ENCODE data around the gene AK1. TPM values are rescaled to one million over a fixed set of nuclear protein-coding genes. Genes with fewer than 3 reads are reported as not detected.

AK1 gene
- total RNA-seq, 1 experiment from 2014 or later = 34.4 TPM

GRCh38 chr9:127924736-127925444 lies 47.4 kb upstream of the AK1 start:
- TF ChIP-seq ZNF281 (CRISPR knock-in tag; IDR thresholded peaks at IDR 0.05) (no peak), FOXK1 (CRISPR knock-in tag; IDR thresholded peaks at IDR 0.05) (no peak), SMAD3 (CRISPR knock-in tag; IDR thresholded peaks at IDR 0.05; ENCODE audit: borderline replicate concordance) (no peak), PRRX2 (CRISPR knock-in tag; IDR thresholded peaks at IDR 0.05) (no peak), ZNF317 (CRISPR knock-in tag; IDR thresholded peaks at IDR 0.05; ENCODE audit: borderline replicate concordance, low read depth) (no peak), KAT7 (CRISPR knock-in tag; IDR thresholded peaks at IDR 0.05; ENCODE audit: borderline replicate concordance) (no peak), TCF7 (CRISPR knock-in tag; IDR thresholded peaks at IDR 0.05; ENCODE audit: low read depth) (no peak), ETV6 (CRISPR knock-in tag; IDR thresholded peaks at IDR 0.05) (no peak), ZMAT4 (CRISPR knock-in tag; IDR thresholded peaks at IDR 0.05) (no peak), ESRRA (CRISPR knock-in tag; IDR thresholded peaks at IDR 0.05; ENCODE audit: borderline replicate concordance) (no peak), FOXJ3 (CRISPR knock-in tag; IDR thresholded peaks at IDR 0.05; ENCODE audit: borderline replicate concordance) (no peak)
- TF ChIP-seq, protein P1, sequence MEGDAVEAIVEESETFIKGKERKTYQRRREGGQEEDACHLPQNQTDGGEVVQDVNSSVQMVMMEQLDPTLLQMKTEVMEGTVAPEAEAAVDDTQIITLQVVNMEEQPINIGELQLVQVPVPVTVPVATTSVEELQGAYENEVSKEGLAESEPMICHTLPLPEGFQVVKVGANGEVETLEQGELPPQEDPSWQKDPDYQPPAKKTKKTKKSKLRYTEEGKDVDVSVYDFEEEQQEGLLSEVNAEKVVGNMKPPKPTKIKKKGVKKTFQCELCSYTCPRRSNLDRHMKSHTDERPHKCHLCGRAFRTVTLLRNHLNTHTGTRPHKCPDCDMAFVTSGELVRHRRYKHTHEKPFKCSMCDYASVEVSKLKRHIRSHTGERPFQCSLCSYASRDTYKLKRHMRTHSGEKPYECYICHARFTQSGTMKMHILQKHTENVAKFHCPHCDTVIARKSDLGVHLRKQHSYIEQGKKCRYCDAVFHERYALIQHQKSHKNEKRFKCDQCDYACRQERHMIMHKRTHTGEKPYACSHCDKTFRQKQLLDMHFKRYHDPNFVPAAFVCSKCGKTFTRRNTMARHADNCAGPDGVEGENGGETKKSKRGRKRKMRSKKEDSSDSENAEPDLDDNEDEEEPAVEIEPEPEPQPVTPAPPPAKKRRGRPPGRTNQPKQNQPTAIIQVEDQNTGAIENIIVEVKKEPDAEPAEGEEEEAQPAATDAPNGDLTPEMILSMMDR (IDR thresholded peaks at IDR 0.05) = no peak
- TF ChIP-seq, protein P2, sequence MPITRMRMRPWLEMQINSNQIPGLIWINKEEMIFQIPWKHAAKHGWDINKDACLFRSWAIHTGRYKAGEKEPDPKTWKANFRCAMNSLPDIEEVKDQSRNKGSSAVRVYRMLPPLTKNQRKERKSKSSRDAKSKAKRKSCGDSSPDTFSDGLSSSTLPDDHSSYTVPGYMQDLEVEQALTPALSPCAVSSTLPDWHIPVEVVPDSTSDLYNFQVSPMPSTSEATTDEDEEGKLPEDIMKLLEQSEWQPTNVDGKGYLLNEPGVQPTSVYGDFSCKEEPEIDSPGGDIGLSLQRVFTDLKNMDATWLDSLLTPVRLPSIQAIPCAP (CRISPR knock-in tag; IDR thresholded peaks at IDR 0.05) = no peak
- Mint-ChIP-seq H3K27me3 (ENCODE audit: low read depth) (peaks cover 35% of the 10 kb centered on the region), H3K27ac (no peak overlapping the region), H3K9me3 (no peaks in the 10 kb centered on the region), H3K4me3 (no peak overlapping the region), H3K4me1 (peaks cover 14% of the 10 kb centered on the region), H3K36me3 (no peaks in the 10 kb centered on the region; the same call in 1 of the 2 replicates)
- ChIA-PET CTCF (interaction anchor here (1.0 to 2.1 kb wide), 4 partner anchors 18 to 190 kb away, joined by 3 to 8 read pairs (median 4); partner anchors contain the start of gene TOR2A), POLR2A (no interaction called here)
- ATAC-seq (no peak), DNase-seq (ENCODE audit: low spot score) (no peak)

DNA sequence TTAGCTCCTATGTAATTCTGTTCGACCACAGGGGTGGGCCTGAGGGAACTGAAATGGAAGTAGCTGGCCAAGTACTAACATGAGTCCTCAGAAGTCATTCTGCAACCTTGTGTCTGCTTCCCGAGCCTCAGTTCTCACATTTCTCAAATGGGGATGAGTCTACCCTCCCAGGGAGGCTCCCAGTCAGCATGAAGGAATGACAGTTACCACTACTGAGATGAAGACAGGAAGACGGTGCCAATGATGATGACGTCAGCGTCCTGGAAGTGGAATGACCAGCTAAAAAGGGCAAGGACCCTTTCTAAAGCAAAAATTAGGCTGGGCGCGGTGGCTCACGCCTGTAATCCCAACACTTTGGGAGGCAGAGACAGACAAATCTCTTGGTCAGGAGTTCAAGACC lies 46.3 kb upstream of the AK1 start:
- ChIA-PET POLR2A (no interaction called here), CTCF (interaction anchor here (0.7 to 1.6 kb wide), 11 partner anchors 18 to 699 kb away, joined by 3 to 15 read pairs (median 5); partner anchors contain the start of genes NAIF1 and TOR2A)
- Mint-ChIP-seq H3K27ac (no peak overlapping the region), H3K4me3 (no peak overlapping the region), H3K27me3 (ENCODE audit: low read depth) (peaks cover 24% of the 10 kb centered on the region), H3K4me1 (peaks cover 7% of the 10 kb centered on the region), H3K9me3 (no peaks in the 10 kb centered on the region), H3K36me3 (no peaks in the 10 kb centered on the region; the same call in 1 of the 2 replicates)
- TF ChIP-seq, protein P3, sequence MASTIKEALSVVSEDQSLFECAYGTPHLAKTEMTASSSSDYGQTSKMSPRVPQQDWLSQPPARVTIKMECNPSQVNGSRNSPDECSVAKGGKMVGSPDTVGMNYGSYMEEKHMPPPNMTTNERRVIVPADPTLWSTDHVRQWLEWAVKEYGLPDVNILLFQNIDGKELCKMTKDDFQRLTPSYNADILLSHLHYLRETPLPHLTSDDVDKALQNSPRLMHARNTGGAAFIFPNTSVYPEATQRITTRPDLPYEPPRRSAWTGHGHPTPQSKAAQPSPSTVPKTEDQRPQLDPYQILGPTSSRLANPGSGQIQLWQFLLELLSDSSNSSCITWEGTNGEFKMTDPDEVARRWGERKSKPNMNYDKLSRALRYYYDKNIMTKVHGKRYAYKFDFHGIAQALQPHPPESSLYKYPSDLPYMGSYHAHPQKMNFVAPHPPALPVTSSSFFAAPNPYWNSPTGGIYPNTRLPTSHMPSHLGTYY (CRISPR knock-in tag; IDR thresholded peaks at IDR 0.05) = no peak
- no peak for TF ChIP-seq ZNF232 (CRISPR knock-in tag; IDR thresholded peaks at IDR 0.05)
- TF ChIP-seq HMGXB4 (CRISPR knock-in tag; IDR thresholded peaks at IDR 0.05) = no peak
- TF ChIP-seq, protein P4, sequence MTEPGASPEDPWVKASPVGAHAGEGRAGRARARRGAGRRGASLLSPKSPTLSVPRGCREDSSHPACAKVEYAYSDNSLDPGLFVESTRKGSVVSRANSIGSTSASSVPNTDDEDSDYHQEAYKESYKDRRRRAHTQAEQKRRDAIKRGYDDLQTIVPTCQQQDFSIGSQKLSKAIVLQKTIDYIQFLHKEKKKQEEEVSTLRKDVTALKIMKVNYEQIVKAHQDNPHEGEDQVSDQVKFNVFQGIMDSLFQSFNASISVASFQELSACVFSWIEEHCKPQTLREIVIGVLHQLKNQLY (CRISPR knock-in tag; IDR thresholded peaks at IDR 0.05) = no peak
- TF ChIP-seq ATF6 (CRISPR knock-in tag; IDR thresholded peaks at IDR 0.05) = no peak
- ATAC-seq = no peak
- DNase-seq (ENCODE audit: low spot score) = no peak
